NCI-H1105 treated with DMSO at 0.1 percent for 48 hours (cell line): ENCODE results near the gene COL6A1.
"Not testable (repeated sequence)": the region's sequence is repeated elsewhere in the genome, so short reads cannot be mapped to it uniquely, and the experiment has no call there.

Source experiments
- DNase-seq: peaks from one replicate; lab custom pipeline; 2025; lab: John Stamatoyannopoulos, UW

The COL6A1 gene

DNA sequence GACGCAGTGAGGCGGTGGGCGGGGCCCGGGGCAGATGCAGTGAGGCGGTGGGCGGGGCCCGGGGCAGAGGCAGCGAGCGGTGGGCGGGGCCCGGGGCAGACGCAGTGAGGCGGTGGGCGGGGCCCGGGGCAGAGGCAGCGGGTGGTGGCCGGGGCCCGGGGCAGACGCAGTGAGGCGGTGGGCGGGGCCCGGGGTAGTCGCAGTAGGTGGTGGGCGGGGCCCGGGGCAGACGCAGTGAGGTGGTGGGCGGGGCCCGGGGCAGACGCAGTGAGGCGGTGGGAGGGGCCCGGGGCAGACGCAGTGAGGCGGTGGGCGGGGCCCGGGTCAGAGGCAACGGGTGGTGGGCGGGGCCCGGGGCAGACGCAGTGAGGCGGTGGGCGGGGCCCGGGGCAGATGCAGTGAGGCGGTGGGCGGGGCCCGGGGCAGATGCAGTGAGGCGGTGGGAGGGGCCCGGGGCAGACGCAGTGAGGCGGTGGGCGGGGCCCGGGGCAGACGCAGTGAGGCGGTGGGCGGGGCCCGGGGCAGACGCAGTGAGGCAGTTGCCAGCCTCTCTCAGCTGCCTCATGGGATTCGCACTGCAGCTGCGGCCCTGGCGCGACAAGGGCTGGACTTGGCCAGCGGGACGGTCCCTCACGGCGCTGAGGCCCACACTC lies 24.4 kb downstream of the COL6A1 start:
- DNase-seq, result not testable (repeated sequence)

DNA sequence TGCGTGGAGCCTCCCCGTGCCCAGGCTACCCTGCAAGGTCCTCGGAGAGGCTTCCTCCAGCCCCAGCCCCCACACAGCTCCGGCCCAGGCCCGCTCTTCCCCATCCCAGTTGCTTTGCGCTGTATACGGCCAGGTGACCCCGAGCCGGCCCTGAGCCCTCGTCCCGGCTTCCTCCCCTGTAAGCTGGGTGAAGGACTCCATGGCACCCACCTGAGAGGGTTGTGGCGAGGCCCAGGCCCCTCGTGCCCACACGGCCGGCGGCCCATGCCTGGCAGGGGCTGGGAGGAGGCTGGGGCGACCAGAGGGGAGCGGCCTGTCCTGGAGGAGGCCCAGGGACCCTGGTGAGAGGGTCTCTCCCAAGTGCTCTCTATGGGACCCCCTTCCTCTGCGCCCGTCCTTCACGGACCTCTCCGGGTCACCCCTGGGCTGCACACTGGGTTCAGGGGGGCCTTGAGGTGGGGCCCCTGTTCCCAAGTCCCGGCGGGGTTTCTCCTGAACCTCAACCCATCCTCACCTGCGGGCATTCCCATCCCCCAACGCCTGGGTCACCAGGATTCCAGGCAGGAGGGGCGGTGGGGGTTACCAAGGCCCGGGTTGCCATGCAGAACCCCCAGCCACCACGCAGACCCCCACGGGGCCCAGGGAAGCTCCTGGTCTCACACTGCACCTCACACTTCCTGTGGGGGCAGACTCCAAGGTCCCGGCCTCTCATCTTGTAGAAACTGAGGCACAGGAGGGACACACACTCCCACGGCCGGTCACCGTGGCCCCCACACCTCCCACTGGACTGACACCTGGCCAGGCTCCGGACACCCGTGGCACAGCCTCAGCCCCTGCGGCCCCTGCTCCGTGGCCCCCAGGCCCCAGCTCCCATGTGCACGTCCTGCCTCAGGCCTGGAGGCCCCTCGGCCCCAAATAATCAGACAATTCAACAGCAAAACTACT lies 25.2 kb downstream of the COL6A1 start:
- no peak for DNase-seq

DNA sequence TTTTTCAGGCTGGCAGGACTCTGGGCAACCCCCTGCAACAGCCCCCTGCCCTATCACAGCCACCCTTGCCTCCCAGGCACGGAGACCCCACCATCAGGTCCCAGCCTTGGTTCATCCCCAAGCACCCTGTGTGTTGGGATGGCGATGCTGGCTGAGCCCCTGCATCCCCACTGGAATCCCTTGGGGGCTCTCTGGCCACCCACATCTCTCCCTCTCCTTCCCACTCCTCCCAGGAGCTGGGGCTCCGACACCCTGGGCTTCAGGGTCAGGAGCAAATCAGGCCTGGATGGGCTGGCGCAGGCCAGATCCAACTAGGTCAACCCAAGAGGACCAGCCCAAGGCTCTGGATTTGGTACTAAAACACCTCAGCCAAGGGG lies 25.9 kb downstream of the COL6A1 start:
- no peak for DNase-seq

DNA sequence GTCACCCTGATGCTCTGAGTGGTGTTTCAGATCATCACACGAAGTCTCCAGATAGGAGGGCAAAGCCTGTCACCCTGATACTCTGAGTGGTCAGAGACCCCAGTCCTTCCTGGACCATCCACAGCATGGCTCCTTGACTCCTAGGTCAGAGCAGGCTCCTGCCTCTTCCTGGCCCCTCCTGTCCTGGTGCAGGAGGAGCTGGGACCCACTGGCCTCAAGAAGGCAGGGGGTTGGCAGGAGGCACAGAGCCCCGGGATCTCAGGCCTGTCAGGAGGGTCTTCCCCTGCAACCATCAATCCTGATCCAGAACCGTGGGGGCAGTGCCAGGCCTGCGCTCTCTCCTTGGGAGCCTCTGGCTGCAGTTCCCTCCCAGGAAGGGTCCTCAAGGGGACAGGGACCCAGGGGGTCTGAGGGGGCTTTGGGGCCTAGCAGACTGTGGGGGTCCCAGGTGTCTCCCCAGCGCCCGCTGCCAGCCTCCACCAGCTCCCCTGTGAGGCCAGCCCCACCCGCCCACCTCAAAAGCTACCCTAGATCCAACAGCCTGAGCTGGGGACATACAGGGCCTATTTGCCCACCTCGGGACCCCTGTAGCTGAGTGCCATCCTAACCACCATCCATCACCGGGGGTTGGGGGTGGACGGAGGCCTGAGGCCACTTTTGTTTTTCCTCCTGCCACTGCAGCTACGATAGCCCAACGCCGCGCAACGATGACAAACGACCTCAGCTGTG lies 27.5 kb downstream of the COL6A1 start:
- no peak for DNase-seq

DNA sequence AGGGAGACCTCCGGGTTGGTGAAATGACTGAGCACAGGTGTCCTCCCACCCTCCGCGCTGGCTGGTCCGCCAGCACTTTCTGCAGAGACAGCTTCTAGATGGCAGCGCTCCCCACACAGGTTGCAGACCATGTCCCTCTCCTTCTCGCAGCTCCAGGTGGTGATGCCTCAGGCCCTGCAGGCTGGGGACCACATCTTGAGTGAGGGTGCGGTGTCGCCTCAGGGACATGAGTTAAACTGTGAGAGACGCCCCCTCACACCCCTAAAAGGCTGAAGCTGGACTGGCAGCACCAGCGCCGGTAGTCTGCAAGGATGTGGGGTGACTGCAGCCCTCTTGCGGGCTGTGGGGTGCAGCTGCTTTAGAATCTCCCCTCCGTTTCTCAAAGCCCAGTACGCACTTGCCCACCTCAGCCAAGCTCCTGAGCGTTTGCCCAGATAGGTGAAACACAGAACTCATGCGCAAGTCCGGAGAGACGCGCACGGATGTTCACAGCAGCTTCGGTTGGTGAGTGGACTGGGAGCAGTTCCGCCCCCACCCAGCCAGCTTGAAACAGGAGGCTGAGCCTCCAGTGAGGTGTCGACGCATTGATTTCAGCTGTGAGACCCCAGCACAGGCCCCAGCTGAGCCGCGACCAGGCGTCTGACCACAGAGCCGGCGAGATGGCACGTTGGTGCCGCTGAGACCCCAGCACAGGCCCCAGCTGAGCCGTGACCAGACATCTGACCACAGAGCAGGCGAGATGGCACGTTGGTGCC lies 28.6 kb downstream of the COL6A1 start:
- DNase-seq, result no peak

DNA sequence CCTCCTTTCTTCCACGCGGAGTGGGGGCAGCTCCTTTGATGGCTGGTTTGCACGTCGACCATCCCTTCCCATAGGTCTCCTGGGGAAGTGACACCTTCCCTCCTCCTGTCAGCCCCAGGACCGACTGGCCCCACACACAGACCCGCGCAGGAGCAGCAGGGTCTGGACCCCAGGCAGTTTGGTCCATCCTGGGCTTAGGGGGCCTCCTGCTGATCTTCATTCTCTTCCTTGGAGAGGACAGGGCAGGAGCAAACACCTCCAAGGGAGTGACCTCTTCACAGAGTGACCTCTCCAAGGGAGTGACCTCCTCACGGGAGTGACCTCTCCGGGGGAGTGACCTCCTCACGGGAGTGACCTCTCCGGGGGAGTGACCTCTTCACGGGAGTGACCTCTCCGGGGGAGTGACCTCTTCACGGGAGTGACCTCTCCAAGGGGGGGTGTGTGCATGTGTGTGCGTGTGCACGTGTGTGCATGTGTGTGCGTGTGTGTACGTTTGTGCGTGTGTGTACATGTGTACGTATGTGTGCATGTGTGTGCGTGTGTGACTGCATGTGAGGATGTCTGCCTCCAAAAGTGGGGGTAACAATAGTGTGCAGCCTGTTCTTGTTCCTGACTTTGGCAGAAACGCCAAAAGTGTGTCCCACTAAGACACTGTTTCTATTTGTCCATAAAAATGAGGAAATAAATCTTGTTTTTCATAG lies 29.8 kb downstream of the COL6A1 start:
- DNase-seq, result no peak

DNA sequence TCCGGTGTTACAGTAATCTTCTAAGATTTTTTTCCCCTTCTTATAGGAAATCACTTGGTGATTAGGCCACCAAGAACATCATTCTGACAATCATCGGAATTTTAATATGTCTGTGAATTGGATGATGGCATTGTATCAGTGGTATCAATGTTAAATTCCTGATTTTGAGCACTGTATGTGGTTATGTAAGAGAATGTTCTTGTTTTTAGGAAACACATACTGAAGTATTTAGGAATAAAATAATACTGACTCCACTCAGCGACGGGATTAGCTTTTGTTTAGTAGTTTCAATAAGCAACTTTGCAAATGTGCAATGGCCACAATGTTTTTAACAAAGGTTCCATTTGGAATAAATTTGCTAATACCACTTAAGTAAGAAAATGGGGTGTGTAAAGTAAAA lies 30.6 kb downstream of the COL6A1 start:
- DNase-seq, result no peak

DNA sequence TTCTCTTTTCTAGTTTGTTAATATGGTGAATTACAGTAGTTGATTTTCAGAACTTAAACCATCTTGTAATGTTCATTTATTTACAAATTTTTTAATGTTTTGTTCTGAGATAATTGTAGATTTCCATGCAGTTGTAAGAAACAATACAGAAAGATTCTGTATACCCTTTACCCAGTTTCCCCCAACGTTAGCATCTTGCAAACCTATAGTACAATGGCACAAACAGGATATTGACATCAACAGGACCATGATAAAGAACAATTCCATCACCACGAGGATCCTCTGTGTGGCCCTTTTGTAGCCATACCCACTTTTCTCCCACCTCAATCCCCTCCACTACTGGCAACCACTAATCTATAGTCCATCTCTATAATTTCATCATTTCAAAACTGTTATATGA lies 33.3 kb downstream of the COL6A1 start:
- DNase-seq, result no peak

DNA sequence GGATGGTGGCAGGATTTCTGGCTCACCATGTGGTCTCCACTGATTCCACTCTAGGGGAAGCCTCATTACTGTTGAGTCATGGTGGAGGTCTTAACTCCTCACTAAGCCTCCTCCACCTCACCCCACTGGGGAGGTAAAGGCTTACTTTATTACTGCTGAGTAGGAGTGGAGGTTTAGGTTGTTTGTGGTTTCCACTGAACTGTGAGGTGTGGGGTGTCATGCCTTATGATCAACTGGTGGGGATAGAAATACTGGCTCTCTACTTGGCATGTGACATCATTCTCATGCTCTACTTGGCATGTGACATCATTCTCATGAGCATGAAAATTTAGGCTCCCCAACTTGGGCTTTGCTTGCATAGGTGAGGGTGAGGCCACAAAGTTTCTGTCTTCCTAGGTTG lies 35.6 kb downstream of the COL6A1 start:
- no peak for DNase-seq

DNA sequence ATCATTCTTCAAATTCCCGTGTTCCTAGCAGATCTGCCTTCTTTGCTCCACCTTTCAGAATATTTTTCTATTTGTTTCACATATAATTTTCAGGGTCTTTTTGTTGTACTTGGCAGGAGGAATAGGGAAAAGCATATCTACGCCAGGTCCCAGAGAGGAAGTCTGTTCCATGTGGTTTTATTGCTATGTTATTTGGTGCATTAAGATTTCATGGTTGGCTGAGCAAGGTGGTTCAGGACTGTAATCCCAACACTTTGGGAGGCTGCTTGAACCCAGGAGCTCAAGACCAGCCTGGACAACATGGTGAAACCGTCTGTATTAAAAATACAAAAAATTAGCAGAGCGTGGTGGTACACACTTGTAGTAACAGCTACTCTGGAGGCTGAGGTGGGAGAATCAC lies 36.1 kb downstream of the COL6A1 start:
- no peak for DNase-seq

DNA sequence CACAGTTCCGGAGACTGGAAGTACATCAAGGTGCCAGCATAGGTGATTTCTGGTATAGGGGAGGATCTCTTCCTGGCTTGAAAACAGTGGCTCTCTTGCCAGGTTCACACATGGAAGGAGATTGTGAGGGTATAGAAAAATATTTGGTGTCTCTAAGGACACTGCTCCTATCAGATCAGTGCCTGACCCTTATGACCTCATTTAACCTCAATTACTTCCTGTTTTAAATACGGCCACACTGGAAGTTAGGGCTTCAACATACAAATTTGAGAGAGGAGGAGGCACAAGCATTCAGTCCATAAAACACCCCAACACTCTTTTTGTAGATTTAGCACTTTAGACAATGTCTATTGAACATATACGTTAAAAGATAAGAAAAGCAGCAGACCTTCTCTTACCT lies 37.0 kb downstream of the COL6A1 start:
- DNase-seq, result no peak

DNA sequence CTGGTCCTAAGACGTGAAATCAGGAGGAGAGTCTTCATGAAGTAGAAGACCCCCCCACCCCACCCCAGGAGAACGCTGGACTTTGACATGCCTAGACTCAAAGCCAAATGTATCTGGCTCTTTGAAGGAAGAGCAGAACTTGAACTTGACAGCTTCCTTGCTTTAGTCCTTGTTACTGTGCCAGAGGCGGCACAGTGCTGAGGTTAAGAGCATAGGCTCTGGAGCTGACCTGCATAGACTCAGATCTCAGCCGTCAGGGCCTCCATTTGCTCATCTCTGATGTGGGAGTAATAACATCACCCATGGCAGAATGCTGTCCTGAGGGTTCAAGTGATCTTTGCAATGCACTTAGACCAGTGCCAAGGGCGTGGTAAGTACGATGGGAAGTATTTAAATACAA lies 39.0 kb downstream of the COL6A1 start:
- DNase-seq, result no peak

DNA sequence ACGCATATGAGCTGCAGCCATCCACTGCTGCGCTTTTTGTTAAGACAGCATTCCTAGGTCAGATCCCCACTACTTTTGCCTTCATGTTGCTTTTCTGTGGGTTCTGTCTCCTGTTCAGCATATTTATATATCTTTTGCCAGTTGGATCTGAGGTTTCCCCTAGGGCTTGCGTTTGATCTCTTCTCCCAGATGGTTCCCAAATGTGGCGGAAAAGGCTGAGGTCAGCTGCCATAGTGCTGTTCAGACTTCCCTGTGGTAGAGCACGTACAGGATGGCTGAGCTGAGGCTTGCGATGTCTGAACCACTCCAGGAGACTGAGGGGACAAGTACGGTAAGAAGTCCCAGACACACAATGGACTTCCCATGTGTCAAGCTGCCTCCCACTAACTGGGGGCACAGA lies 39.8 kb downstream of the COL6A1 start:
- DNase-seq, result no peak

DNA sequence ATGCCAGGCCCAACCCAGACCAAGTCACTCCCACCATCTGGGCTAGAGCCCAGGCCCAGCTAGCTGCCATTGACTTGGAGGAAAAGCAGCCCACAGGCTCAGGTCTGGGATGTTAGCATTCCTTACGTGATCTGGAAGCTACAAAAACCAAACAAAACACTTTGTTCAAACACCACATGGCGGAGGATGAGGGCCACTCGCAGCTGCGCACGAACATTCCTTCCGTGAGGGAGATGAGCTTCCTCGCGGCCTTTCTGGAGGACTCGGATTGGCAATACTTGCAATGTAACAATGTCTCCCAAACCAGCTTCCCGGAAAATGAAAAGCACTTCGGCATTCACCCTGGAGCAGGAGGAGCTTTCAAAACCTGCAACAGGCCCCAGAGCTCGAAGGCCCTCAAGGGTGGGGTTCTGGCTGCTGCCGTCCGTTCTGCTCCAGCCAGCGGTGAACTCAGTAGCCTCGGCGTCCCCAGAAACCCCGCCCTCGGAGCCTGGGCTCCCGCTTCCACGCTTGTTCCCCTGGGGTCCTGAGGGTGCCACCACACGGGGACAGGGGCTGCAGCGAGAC lies 40.5 kb downstream of the COL6A1 start:
- DNase-seq, result no peak

DNA sequence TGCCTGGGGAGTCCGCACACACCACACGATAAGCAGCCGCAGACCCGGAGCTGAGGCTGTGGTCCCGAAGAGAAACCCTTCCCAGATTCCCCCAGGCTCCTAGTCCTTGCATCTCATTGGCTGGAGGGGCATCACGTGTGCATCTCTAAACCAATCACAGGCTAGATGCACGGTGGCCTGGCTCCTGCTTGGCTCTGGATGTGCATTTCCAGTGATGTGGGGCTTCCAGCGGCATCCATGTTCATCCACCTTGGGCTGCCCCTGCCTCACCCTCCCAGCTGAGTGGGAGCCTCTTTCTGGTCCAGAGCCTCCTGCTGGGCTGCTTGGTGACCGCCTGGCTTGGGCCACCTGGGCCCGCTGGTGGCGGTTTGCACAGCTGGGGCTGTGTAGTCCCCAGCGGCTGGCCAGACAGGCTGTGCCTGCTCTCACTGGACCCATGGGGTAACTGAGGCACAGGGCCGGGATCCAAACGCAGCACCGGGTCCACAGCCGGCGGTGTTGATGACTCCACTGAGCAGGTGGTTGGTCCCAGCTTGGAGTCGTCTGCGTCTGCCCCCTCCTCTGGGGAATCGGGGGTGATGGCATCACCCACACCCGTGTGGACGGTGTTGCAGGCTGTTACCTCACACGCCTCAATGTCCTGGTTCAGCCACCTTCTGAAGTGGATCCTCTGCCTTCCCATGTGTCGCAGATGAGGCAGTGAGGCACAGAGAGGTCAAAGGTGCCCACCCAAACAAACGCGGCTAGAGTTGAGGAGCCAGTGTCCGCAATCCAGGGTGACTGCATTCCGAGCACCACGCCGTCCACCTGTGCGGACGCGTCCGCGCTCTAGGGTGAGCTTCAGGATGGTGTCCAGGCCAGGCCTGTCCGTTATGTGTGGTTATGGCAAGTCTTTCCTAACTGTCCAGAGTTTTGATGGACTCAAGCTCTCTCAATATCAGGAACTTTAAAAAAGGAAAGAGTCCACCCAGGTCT lies 41.3 kb downstream of the COL6A1 start:
- no peak for DNase-seq

DNA sequence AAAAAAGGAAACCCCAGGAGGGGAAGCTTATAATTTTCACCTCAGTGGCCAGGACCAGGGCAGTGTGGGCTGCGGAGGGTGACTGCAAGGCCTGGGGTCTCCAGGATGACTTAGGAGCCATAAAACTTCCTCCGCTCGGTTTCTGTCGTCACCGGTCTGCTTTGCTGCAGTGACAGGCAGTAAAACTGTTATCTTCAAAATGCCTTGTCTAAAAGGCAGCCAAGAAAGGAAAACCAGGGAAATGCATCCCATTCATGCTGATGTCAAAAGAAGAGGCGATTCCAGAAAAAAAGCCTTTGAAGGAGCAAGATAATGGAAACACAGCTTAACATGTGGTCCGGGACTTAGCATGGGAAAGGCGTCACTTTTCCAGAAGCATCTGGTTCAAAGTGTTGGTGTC lies 42.0 kb downstream of the COL6A1 start:
- DNase-seq, result no peak

DNA sequence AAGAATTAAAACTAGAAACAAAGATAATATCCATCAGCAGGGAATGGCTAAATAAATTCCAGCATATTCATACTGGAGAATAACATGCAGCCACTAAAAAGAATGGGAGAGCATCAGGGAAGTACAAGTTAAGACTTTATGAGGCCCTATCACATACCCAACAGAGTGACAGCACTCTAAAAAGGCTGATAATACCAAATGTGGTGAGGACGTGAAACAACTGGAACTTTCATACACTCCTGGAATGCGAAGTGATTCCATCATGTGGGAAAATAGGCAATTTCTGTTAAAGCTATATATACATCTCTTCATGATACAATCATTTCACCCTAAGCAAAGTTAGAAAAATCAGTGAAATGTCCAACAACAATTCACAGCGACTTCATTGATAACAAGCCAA lies 42.6 kb downstream of the COL6A1 start:
- DNase-seq, result no peak

DNA sequence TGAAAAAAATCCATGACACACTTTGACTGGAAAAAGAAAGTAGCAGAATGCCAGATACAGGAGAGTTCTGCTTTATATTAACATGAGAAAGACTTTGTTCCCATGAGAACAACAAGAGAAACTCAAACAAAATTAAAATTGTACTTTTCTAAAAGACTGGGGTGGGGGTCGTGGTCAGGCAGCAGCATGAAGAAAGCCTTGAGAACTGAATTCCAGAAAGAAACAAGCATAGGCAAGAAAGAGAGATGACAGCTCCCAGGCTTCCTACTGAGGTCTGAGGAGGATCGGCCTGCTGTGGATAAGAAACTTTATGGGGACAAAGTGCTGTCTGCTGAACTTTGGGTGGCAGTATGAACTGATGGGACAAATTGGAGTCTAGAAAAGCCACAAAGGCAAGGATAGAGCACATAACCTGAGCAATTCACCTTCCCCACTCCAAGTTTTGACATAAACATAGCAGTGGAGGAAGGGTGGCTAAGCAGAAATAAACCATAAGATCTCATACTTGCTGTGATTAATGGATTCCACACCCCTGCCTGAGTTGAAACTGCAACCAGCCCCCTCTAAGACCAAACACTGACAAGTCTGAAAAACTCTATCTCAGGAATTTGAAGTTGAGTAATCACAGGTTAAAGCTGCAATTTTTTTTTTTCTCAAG lies 43.7 kb downstream of the COL6A1 start:
- DNase-seq, result no peak

DNA sequence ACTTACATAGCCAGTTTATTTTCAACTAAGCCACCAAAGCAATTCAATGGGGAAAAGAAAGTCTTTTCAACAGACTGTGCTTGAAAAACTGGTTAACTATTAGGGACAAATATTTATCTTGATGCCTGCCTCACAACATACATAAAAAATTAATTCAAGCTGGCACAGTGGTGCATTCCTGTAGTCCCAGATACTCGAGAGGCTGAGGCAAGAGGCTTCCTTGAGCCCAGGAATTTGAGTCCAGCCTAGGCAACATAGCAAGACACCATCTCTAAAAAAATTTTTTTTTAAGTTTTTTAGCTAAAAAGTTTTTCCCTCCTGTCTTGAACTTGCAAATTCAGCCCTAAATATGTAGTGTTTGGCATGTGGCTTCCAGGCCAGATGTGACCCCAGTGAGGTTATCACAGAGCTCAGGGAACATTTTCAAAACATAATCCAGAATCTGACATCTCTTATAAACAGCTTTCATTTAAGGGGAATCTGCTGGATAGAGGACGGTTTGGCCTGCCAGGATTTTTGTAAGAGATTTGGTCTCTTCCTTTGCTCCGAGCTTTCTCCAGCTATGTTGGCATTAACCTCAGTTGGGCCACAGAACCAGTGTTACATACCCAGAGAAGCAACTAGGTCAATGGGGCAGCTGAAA lies 46.4 kb downstream of the COL6A1 start:
- DNase-seq, result no peak
